Omental fat pad (tissue), 4 donors: ENCODE results near the gene ABCD4. TPM values are rescaled to one million over a fixed set of nuclear protein-coding genes. Genes with fewer than 3 reads are reported as not detected.
"Not testable (repeated sequence)": the region's sequence is repeated elsewhere in the genome, so short reads cannot be mapped to it uniquely, and the experiment has no call there.

Source experiments
- ATAC-seq: fragments of 150-250 bp; one replicate; pipeline ENCODE4 v1.9.1; 2016; ENCODE audit warnings: mild to moderate bottlenecking, moderate library complexity; ENCODE audit not compliant: low FRiP score
- DNase-seq: peaks from one replicate; pipeline ENCODE4 v3.0.0-alpha.2; 2019; ENCODE audit warnings: low spot score
- CTCF ChIP-seq, 3 donors: fragments of 450-650 bp; IDR thresholded peaks; one replicate each; pipeline ENCODE4 v1.5.1; 2016 to 2017; ENCODE audit warnings: antibody characterized with exemption in 3 of 3, mild to moderate bottlenecking in 3 of 3, moderate library complexity in 2 of 3
- total RNA-seq, 4 donors: library from RNA; depleted of rRNA; stranded (reverse); fragments of >200 nt; gene quantifications; one replicate each; pipeline ENCODE4 v1.1.0, GENCODE V29; 2016

Gene ABCD4
- total RNA-seq, 4 donors from 2014 or later, result 28.2 to 62.1 (median 48.3) TPM

GRCh38 chr14:74347795-74348100, 45.0 kb upstream of the ABCD4 start:
- ATAC-seq, result no peak
- DNase-seq, result no peak
- TF ChIP-seq CTCF (IDR thresholded peaks at IDR 0.05), result no peak

DNA sequence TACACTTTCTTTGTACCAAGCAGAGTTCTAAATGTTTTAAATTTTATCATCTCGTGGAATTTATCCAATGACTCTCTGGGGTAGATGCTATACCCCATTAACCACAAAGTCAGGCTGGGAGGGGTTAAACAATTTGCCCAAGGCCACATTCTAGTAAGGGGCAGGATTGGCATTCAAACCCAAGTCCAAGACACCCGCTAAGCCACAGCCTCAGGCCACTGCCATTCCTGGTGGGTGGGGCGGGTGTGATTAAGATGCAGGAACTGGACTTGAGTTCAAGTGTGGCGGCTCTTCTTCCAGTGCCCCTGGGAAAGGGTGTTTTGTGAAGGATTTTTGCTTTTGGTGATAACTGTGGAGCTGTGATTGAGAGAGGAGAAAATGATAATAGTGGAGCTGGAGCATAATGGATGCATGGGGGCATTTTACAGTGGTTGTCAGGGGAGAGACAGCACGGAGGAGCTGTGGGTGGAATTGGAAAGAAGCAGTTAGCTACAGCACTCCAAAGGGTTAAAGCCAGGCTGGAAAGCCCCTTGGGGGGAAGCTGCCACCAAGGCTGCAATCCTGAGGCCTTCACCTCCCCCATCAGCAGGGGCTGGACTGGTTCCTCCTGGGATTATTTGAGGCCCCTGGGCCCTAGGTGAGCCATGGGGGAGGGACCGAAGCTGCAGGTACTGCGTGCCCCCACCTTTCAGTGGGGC, 44.5 kb upstream of the ABCD4 start:
- ATAC-seq, result no peak
- TF ChIP-seq CTCF (IDR thresholded peaks at IDR 0.05), result no peak
- DNase-seq, result no peak

- ATAC-seq (no peak), DNase-seq (no peak)
- no peak for TF ChIP-seq CTCF (IDR thresholded peaks at IDR 0.05)
These were observed 43.6 kb upstream of the ABCD4 start for GRCh38 chr14:74346341-74346740.

DNA sequence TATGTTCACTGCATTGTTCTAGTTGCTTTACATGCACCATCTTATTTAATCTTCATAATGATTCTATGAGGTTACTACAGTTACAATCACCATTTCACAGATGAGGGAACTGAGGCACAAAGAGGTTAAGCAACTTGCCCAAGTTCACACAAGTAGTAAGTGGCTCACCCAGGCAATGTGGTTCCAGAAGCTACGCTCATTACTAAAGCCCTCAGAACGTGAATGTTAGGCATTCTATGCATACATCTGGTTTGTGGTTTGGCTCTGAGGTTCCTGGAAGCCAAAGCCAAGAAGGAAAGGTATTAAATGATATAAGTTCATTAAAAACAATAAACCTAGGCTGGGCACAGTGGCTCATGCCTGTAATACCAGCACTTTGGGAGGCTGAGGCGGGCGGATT, 31.2 kb upstream of the ABCD4 start:
- ATAC-seq, result no peak
- no peak for TF ChIP-seq CTCF (IDR thresholded peaks at IDR 0.05)
- no peak for DNase-seq

DNA sequence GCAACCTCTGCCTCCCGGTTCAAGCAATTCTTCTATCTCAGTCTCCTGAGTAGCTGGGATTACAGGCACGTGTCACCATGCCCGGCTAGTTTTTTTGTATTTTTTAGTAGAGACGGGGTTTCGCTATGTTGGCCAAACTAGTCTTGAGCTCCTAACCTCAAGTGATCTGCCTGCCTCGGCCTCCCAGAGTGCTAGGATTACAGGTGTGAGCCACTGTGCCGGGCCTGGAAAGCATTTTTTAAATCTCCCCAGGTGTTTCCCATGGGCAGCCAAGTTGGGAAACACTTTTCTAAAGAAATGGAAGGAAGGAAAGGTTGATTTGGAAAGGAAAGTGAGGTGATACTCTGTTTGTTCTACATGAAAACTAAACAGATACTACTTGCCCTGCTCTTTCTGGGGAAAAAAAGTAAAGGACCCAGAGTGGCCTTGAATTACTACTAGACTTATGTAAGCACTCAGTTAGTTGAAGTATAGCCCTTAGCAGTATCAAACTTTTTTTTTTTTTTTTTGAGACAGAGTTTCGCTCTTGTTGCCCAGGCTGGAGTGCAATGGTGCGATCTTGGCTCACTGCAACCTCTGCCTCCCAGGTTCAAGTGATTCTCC, 27.3 kb upstream of the ABCD4 start:
- not testable (repeated sequence) for ATAC-seq, DNase-seq

DNA sequence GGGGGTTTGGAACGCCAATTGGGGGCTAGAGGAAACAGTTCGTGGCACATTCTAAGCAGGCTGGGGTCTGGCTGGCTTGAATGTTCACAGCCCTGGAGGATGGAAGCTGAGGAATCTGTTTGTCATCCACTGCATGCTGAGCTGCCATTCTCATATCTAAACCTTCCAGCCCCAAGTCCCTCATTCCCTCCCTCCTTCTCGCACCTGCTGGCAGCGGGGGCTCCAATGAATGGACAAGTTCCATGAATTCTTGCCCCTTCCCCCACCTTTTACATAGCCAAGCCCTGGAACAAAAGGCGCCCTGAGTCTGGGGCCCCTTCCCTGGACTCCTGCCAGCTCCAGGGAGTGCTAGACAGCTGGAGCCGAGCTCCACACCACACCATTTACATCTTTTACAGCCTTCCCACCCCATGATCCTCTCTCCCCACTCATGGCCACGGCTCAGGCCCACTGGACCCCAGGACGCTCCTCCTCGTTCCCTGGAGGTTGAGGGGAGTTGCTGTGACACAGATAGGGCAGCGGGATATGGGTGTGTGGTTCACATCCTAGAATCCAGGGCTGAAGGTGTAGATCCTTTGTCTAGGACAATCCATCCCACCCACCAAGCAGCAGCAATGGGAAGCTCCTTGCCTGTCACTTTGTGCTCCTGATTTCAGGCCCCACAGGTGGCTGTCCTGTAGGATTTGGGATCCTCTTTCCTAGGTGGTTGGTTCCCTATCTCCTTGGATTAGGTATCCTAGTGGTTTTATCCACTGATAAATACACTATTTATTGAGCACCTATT, 23.8 kb upstream of the ABCD4 start:
- ATAC-seq, result no peak
- no peak for DNase-seq
- TF ChIP-seq CTCF (IDR thresholded peaks at IDR 0.05), result no peak

DNA sequence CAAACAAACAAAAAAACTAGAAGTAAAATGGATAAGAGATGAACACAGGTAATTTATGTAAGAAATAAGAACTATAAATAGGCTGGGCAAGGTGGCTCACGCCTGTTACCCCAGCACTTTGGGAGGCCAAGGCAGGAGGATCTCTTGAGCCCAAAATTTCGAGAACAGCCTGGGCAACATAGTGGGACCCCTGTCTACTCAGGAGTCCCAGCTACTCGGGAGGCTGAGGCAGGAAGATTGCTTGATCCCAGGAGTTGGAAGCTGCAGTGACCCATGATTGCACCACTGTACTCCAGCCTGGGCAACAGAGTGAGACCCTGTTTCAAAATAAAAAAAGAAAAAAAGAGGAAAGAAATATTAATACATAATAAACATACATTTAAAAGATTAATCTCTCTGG, 22.7 kb upstream of the ABCD4 start:
- no peak for ATAC-seq
- no peak for DNase-seq
- no peak for TF ChIP-seq CTCF (IDR thresholded peaks at IDR 0.05)
